ENCODE results near the gene FRY. TPM values are rescaled to one million over a fixed set of nuclear protein-coding genes. Genes with fewer than 3 reads are reported as not detected.

Gene FRY
- total and polyA plus RNA-seq, 2 of the 13 experiments (the other 11 are each of a cell fraction or from before 2014, with no cell fraction given), result 8.2 to 13.1 TPM

GRCh38 chr13:32150794-32151193 lies 119.2 kb downstream of the FRY start:
- Histone ChIP-seq H3K9ac (ENCODE audit: insufficient read depth, low read depth, low read length) (no peak overlapping the region), H3K4me3 (replicated peaks in 1 of 3; ENCODE audit: insufficient read depth in 1 of 3, low read depth in 2 of 3, low read length in 3 of 3) (no peak overlapping the region), H3K27ac (ENCODE audit: extremely low read length, insufficient read depth, low read length) (no peak overlapping the region), H2AFZ (ENCODE audit: low read length) (no peak overlapping the region), H3K9me3 (ENCODE audit: low read length) (no peaks in the 10 kb centered on the region), H3K27me3 (ENCODE audit: control insufficient read depth in 1 of 2, insufficient read depth in 2 of 2, low read length in 2 of 2) (no peaks in the 10 kb centered on the region), H4K20me1 (ENCODE audit: insufficient read depth, low read length) (no peaks in the 10 kb centered on the region), H3K4me1 (ENCODE audit: insufficient read depth, low read length) (no peaks in the 10 kb centered on the region), H3K36me3 (replicated peaks in 1 of 2; ENCODE audit: control insufficient read depth in 1 of 2, insufficient read depth in 2 of 2, low read length in 2 of 2) (peaks cover 0 to 11% of the 10 kb centered on the region in 2 experiments; a peak in 3 of 5 replicates), H3K79me2 (ENCODE audit: insufficient read depth, low read length) (no peaks in the 10 kb centered on the region), H3K4me2 (ENCODE audit: low read depth, low read length) (no peak overlapping the region)
- ATAC-seq, result no peak
- WGBS (ENCODE audit: low lambda C conversion rate), result 0% methylated on average over 1 of the region's 1 CpG
- no peak for TF ChIP-seq BCL6 (CRISPR knock-in tag; IDR thresholded peaks at IDR 0.05)
- BruUV-seq (replicated peaks), result no TSS peak
- FAIRE-seq, result no peak
- in situ Hi-C loops (cut with HindIII; ENCODE audit: extremely low pct_ligation_motif_present, low pct_unique_long_range_greater_than_20kb), result no loop called here
- CTCF ChIA-PET (ENCODE audit: low intra/inter-chr PET ratio, low total read pairs), result no interaction called here
- intact Hi-C loops (cut with micrococcal nuclease; ENCODE audit: unreplicated experiment), result no loop called here
- POLR2A ChIA-PET, result no interaction called here
- DNase-seq (ENCODE audit: low spot score), result no peak

DNA sequence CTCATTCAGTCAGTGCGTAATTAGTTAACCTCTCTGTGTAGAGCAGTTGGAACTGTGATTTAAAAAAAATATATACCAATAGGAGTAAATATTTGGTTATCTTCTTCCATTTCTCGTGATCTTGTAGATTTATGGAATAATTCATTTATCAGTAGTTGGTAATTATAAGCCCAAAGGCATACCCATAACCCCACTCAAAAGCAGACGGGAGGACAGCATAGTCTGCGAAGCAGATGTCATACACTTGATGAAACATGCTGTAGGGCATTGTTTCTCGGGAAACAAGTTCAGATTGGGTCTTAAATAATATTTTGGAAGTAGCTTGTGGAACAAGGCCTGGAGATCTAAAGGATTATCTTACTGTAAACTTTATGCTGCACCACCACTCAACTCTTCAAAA lies 119.7 kb downstream of the FRY start:
- Histone ChIP-seq H3K27me3 (ENCODE audit: control insufficient read depth in 1 of 2, insufficient read depth in 2 of 2, low read length in 2 of 2) (no peaks in the 10 kb centered on the region), H2AFZ (ENCODE audit: low read length) (no peak overlapping the region), H3K9ac (ENCODE audit: insufficient read depth, low read depth, low read length) (no peak overlapping the region), H3K9me3 (ENCODE audit: low read length) (no peaks in the 10 kb centered on the region), H3K36me3 (replicated peaks in 1 of 2; ENCODE audit: control insufficient read depth in 1 of 2, insufficient read depth in 2 of 2, low read length in 2 of 2) (peaks cover 0 to 11% of the 10 kb centered on the region in 2 experiments; a peak in 3 of 5 replicates), H4K20me1 (ENCODE audit: insufficient read depth, low read length) (no peaks in the 10 kb centered on the region), H3K4me1 (ENCODE audit: insufficient read depth, low read length) (no peaks in the 10 kb centered on the region), H3K4me2 (ENCODE audit: low read depth, low read length) (no peak overlapping the region), H3K4me3 (replicated peaks in 1 of 3; ENCODE audit: insufficient read depth in 1 of 3, low read depth in 2 of 3, low read length in 3 of 3) (no peak overlapping the region), H3K27ac (ENCODE audit: extremely low read length, insufficient read depth, low read length) (no peak overlapping the region), H3K79me2 (ENCODE audit: insufficient read depth, low read length) (no peaks in the 10 kb centered on the region)
- WGBS (ENCODE audit: low lambda C conversion rate), result 96% methylated on average over 5 of the region's 5 CpGs
- CTCF ChIA-PET (ENCODE audit: low intra/inter-chr PET ratio, low total read pairs), result no interaction called here
- intact Hi-C loops (cut with micrococcal nuclease; ENCODE audit: unreplicated experiment), result no loop called here
- TF ChIP-seq ZNF816 (CRISPR knock-in tag; IDR thresholded peaks at IDR 0.05; ENCODE audit: borderline replicate concordance) (no peak), HOXA5 (CRISPR knock-in tag; IDR thresholded peaks at IDR 0.05) (no peak), ONECUT2 (CRISPR knock-in tag; IDR thresholded peaks at IDR 0.05) (no peak), GTF3A (CRISPR knock-in tag; conservative IDR thresholded peaks at IDR 0.05) (no peak), THYN1 (CRISPR knock-in tag; IDR thresholded peaks at IDR 0.05; ENCODE audit: borderline replicate concordance, low read depth) (no peak), RBM39 (IDR thresholded peaks at IDR 0.05; ENCODE audit: low read depth, low read length, poor library complexity, severe bottlenecking) (no peak)
- TF ChIP-seq, protein P1, sequence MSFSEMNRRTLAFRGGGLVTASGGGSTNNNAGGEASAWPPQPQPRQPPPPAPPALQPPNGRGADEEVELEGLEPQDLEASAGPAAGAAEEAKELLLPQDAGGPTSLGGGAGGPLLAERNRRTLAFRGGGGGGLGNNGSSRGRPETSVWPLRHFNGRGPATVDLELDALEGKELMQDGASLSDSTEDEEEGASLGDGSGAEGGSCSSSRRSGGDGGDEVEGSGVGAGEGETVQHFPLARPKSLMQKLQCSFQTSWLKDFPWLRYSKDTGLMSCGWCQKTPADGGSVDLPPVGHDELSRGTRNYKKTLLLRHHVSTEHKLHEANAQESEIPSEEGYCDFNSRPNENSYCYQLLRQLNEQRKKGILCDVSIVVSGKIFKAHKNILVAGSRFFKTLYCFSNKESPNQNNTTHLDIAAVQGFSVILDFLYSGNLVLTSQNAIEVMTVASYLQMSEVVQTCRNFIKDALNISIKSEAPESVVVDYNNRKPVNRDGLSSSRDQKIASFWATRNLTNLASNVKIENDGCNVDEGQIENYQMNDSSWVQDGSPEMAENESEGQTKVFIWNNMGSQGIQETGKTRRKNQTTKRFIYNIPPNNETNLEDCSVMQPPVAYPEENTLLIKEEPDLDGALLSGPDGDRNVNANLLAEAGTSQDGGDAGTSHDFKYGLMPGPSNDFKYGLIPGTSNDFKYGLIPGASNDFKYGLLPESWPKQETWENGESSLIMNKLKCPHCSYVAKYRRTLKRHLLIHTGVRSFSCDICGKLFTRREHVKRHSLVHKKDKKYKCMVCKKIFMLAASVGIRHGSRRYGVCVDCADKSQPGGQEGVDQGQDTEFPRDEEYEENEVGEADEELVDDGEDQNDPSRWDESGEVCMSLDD (CRISPR knock-in tag; IDR thresholded peaks at IDR 0.05; ENCODE audit: borderline replicate concordance), result no peak
- no peak for FAIRE-seq
- no peak for ATAC-seq
- POLR2A ChIA-PET, result no interaction called here
- no TSS peak for BruUV-seq (replicated peaks)
- no peak for DNase-seq (ENCODE audit: low spot score)
- in situ Hi-C loops (cut with HindIII; ENCODE audit: extremely low pct_ligation_motif_present, low pct_unique_long_range_greater_than_20kb), result no loop called here

Data from HepG2 (cell line).